Heart left ventricle (tissue), 16 donors: ENCODE measurements around the gene RPA1. TPM values are rescaled to one million over a fixed set of nuclear protein-coding genes. Genes with fewer than 3 reads are reported as not detected.

Experiments
- ATAC-seq, 4 donors: fragments of 200-7000 bp; cut with Tn5 transposase; one replicate each; pipeline ENCODE4 v1.9.1; 2020 to 2022; ENCODE audit warnings: moderate library complexity in 4 of 4, mild to moderate bottlenecking in 3 of 4, moderate number of reproducible peaks in 1 of 4
- DNase-seq, 5 donors: peaks; one replicate each; pipeline ENCODE4 v3.0.0-alpha.2; 2020
- H3K27ac ChIP-seq, 12 donors: fragments of 200-600 bp; sonication (generic) in 4 of 12; one replicate each; pipeline versions ENCODE4 v1.5.0 to v1.8.0; 2016 to 2022; ENCODE audit warnings: mild to moderate bottlenecking in 2 of 12
- H3K27me3 ChIP-seq, 9 donors: fragments of 200-600 bp; sonication (generic) in 2 of 9; one replicate each; pipeline versions ENCODE4 v1.5.1 to v1.8.0; 2016 to 2022; ENCODE audit warnings: mild to moderate bottlenecking in 3 of 9
- H3K36me3 ChIP-seq, 9 donors: fragments of 200-600 bp; sonication (generic) in 2 of 9; one replicate each; pipeline versions ENCODE4 v1.5.0 to v1.8.0; 2018 to 2022; ENCODE audit warnings: mild to moderate bottlenecking in 2 of 9
- H3K4me1 ChIP-seq, 12 donors: fragments of 200-600 bp; sonication (generic) in 4 of 12; one replicate each; pipeline versions ENCODE4 v1.5.0 to v1.8.0; 2016 to 2022; ENCODE audit warnings: mild to moderate bottlenecking in 3 of 12
- H3K4me3 ChIP-seq, 12 donors: fragments of 200-600 bp; sonication (generic) in 4 of 12; one replicate each; pipeline versions ENCODE4 v1.5.0 to v1.8.0; 2017 to 2022; ENCODE audit warnings: mild to moderate bottlenecking in 9 of 12, moderate library complexity in 4 of 12
- H3K9me3 ChIP-seq, 12 donors: fragments of 200-600 bp; sonication (generic) in 4 of 12; one replicate each; pipeline versions ENCODE4 v1.5.0 to v1.8.0; 2016 to 2022; ENCODE audit warnings: mild to moderate bottlenecking in 1 of 12
- POLR2A ChIP-seq, 2 donors: fragments of 450-650 bp; IDR thresholded peaks; one replicate each; pipeline ENCODE4 v1.6.1; 2017; ENCODE audit warnings: antibody characterized with exemption in 2 of 2, mild to moderate bottlenecking in 2 of 2, moderate library complexity in 2 of 2
- WGBS, 4 donors: extraction: QIAGEN DNeasy Blood & Tissue Kit in 2 of 4; methylation state at CpG; one replicate each; pipeline versions ENCODE4 v1.1.5 to v1.1.7; 2013 to 2018; 5-methylcytosine and 5-hydroxymethylcytosine counted together
- intact Hi-C, 10 donors: fragments of 100-400 bp; cut with DNase I; formaldehyde crosslinking; loops; one replicate each; pipeline versions ENCODE4 v1.11.1 to v1.14.2; 2022
- polyA plus RNA-seq, 2 donors: library from polyadenylated mRNA; stranded (reverse); fragments of 200-250 nt; gene quantifications; one replicate each; pipeline ENCODE4 v1.2.3, GENCODE V29; 2013
- total RNA-seq, 9 donors: library from RNA; depleted of rRNA in 2 of 9; stranded (reverse); fragments of >200 nt in 2 of 9; fragmentation: NEBNext Ultra II Directional in 3 of 9; extraction: Animal tissue kit (Norgen Biotek cat#: 25700) in 3 of 9; gene quantifications; one replicate each; pipeline versions ENCODE4 v1.1.0 to v1.2.4, GENCODE V29; 2016 to 2023
- TF ChIP-seq, protein P1 (sequence below), 12 donors: fragments of 200-600 bp; sonication (generic) in 4 of 12; IDR thresholded peaks; one replicate each; pipeline versions ENCODE4 v1.5.0 to v1.8.0; 2018 to 2022; ENCODE audit warnings: antibody characterized with exemption in 12 of 12, mild to moderate bottlenecking in 5 of 12
- donor health status: ischemic (EF 13 %, LVEDD 7.1; RV severe dilation, severe dysfunction).
- donor health status: healthy with polysubstance abuse.
- donor health status: DM: no; HTN: yes; CAD: no.
- donor health status: DM: no; HTN: no; CAD: no.
- donor health status: ischemic (EF 25% LVEDD 6.9; RV normal size, moderate dysfunction).
- donor health status: ischemic (EF 25% LVEDD 5.7; RV mildly dilated, moderate dysfunction).
- donor health status: healthy.
- donor health status: DM: yes; HTN: yes; CAD: no.
- donor health status: ischemic (EF 35%, LVEDD 5.7; RV mildly dilated, moderate dysfunction).
- donor health status: nonischemic (EF 11% LVEDD 7.7; RV severe dilation, severe dysfunction).
- donor health status: DM: yes; HTN: yes; CAD: no.
- donor health status: PGD.
- donor health status: ischemic (EF 29% LVEDD 5.4; RV normal size, mild dysfunction).
- donor health status: nonischemic (EF 23%, LVEDD 6.1; RV moderate dilation, normal function).

Gene RPA1
- total and polyA plus RNA-seq, 11 donors, result 10.4 to 87.4 (median 57.3) TPM

DNA sequence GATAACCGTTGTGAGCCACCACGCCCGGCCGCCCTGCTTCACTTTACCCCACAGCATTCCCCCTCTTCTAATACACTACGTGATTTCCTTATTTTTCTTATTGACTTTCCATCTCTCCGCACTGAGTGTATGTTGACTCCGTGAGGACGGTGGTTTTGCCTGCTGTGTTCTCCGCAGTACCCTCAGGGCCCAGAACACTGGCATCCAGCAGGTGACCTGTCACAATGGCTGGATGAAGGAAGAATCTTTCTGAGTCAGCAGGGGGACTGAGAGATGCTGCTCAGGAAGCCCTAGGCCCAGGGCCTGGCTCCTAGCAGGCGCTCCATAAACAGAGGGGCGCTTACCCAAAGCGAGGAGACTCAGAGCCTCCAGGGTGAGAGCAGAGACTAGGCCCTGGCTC is 115.8 kb downstream of the RPA1 start:
- no peak for DNase-seq
- H3K27ac ChIP-seq, result peak overlapping the region in 1 of 12 donors; percentile 18

DNA sequence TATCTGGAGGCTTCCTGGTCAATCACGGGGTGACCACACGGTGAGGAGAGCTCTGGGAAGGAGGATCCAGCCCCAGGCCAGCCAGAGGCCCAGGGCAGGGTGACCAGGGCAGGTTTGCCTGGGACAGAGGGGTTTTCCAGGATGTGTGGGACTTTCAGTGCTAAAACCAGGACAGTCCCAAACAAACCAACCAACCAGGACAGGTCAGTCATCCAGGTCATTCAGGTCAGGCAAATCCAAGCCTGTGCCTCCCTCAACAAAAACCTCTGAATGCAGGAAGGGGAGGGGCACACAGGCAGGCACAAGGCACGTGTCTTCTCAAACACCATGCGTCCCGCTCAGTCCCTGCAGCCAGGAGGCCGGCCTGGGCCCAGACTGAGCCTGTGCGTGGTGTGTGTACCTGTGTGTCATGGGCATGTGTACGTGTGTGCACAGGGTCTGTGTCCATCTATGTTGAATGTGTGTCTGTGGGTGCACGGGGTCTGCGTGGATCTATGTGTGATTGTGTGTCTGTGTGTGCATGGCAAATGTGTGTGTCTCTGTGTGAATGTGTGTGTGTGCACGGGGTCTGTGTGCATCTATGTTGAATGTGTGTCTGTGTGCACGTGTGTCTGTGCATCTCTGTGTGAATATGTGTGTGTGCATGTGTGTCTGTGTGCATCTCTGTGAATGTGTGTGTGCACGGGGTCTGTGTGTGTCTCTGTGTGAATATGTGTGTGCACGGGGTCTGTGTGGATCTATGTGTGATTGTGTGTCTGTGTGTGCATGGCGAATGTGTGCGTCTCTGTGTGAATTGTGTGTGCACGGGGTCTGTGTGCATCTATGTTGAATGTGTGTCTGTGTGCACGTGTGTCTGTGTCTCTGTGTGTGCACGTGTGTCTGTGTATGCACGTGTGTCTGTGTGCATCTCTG is 116.5 kb downstream of the RPA1 start:
- Histone ChIP-seq H3K4me3 (no peak overlapping the region), H3K36me3 (no peaks in the 10 kb centered on the region), H3K27ac (peak overlapping the region in 1 of 12 donors; percentile 18), H3K27me3 (no peaks in the 10 kb centered on the region), H3K4me1 (peaks cover 0 to 28% (median 0%) of the 10 kb centered on the region in 12 donors), H3K9me3 (no peaks in the 10 kb centered on the region)
- 79 to 83% (median 80%) methylated on average over 16 to 20 of the region's 20 CpGs for WGBS, 4 donors
- intact Hi-C loops, result loop anchor here in 1 of 10 donors (5.0 kb wide), 1 partner anchor 51 kb away; no protein-coding TSS in a partner anchor
- DNase-seq (peak in 1 of 5 donors; percentile 9), ATAC-seq (no peak)
- no peak for TF ChIP-seq POLR2A (IDR thresholded peaks at IDR 0.05)
- TF ChIP-seq, protein P1, sequence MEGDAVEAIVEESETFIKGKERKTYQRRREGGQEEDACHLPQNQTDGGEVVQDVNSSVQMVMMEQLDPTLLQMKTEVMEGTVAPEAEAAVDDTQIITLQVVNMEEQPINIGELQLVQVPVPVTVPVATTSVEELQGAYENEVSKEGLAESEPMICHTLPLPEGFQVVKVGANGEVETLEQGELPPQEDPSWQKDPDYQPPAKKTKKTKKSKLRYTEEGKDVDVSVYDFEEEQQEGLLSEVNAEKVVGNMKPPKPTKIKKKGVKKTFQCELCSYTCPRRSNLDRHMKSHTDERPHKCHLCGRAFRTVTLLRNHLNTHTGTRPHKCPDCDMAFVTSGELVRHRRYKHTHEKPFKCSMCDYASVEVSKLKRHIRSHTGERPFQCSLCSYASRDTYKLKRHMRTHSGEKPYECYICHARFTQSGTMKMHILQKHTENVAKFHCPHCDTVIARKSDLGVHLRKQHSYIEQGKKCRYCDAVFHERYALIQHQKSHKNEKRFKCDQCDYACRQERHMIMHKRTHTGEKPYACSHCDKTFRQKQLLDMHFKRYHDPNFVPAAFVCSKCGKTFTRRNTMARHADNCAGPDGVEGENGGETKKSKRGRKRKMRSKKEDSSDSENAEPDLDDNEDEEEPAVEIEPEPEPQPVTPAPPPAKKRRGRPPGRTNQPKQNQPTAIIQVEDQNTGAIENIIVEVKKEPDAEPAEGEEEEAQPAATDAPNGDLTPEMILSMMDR (IDR thresholded peaks at IDR 0.05), result no peak

More for the DNA sequence above, 115.8 kb downstream of the RPA1 start:
- ATAC-seq, result no peak
- Histone ChIP-seq H3K9me3 (no peaks in the 10 kb centered on the region), H3K27me3 (no peaks in the 10 kb centered on the region), H3K4me1 (peaks cover 0 to 28% (median 1%) of the 10 kb centered on the region in 12 donors), H3K4me3 (no peak overlapping the region), H3K36me3 (no peaks in the 10 kb centered on the region)
- WGBS, 4 donors, result 91 to 96% (median 94%) methylated on average over 12 of the region's 12 CpGs
- intact Hi-C loops, result loop anchor here in 1 of 10 donors (5.0 kb wide), 1 partner anchor 52 kb away; no protein-coding TSS in a partner anchor
- no peak for TF ChIP-seq POLR2A (IDR thresholded peaks at IDR 0.05)
- TF ChIP-seq, protein P1 (IDR thresholded peaks at IDR 0.05), result no peak

DNA sequence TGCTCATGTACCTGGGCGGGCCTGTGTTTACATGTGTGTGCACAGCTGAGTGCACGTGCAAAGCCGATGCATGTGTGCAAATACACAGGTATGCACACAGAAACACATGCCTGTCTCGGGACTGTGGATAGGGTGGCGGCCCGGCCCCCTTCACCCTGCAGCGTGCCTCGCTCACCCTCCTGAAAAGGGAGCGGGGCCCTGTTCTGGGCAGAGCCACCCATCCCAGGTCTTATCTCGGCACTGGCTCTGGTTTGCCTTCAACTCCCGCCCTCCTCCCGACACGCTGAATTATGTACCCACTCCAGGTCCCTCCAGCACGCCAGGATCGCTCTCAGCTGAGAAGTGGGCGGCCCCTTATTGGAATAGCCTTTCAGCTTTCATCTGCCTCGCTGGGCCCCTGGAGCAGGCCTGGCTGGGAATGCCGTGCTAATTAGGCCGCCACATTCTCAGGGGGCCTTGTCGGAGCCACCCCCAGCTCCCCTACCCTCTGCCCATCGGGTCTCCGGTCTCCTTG is 117.5 kb downstream of the RPA1 start:
- WGBS, 4 donors, result 51 to 68% (median 55%) methylated on average over 16 to 22 of the region's 22 CpGs
- intact Hi-C loops, result loop anchor here in 1 of 10 donors (5.0 kb wide), 1 partner anchor 50 kb away; no protein-coding TSS in a partner anchor
- TF ChIP-seq POLR2A (IDR thresholded peaks at IDR 0.05), result no peak
- TF ChIP-seq, protein P1 (IDR thresholded peaks at IDR 0.05), result no peak
- Histone ChIP-seq H3K27ac (peak overlapping the region in 11 of 12 donors; percentile 48 to 92 (median 83)), H3K4me3 (peak overlapping the region in 1 of 12 donors; percentile 12), H3K36me3 (no peaks in the 10 kb centered on the region), H3K4me1 (peaks cover 0 to 28% (median 0%) of the 10 kb centered on the region in 12 donors), H3K27me3 (no peaks in the 10 kb centered on the region), H3K9me3 (no peaks in the 10 kb centered on the region)
- DNase-seq (peak in 4 of 5 donors; percentile 68 to 91 (median 78)), ATAC-seq (peak; percentile 93 to 96 (median 94))
